Activated gamma-delta T cell treated with anti-CD3 and anti-CD28 coated beads, Interleukin-2, amount 50 U/mL, for 16 hours (primary cell): ENCODE data around the gene TRPM5.
A peak's percentile ranks its signal among the peaks of the same experiment; 100 is the strongest.
"Not testable (repeated sequence)": the region's sequence is repeated elsewhere in the genome, so short reads cannot be mapped to it uniquely, and the experiment has no call there.

Experiments
- DNase-seq: peaks from one replicate; pipeline ENCODE4 v3.0.0-alpha.2; 2020; ENCODE audit warnings: low read depth

TRPM5 gene

GRCh38 chr11:2443881-2444820 is at the start of gene TRPM5:
Gene TRPM5, minus strand, starts transcription at chr11:2444514. Its CDS starts 21,478 bp downstream, at chr11:2423036.
- peak; percentile 65 for DNase-seq

DNA sequence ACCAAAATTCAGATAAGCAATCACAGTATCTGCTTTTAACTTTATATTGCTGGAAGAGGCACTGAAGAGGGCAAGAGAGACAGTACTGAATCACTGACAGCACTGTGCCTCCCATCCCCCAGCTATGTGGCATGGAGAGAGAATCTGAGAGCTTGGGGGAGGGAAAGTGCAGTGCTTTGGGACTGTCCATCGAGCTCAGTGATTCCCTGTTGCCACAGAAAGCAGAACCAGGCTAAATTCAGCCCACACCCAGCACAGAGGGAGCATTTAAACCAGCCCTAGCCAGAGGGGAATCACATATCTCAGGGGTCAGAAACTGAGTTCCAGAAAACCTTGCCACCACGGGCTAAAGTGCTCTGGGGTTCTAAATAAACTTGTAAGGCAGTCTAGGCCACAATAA is 44.8 kb upstream of the TRPM5 start:
- no peak for DNase-seq

DNA sequence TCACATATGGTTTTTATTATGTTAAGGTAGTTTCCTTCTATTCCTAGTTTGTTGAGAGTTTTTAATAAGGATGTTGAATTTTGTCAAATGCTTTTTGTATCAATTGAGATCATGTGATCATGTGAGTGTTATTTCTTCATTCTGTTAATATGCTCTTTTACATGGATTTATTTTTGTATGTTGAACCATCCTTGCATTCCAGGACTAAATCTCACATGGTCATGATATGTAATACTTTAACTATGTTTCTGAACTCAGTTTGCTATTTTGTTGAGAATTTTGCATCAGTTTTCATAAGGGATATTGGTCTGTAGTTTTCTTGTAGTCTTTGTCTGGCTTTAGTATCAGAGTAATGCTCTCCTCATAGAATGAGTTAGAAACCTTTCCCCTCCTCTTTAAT is 43.7 kb upstream of the TRPM5 start:
- no peak for DNase-seq

DNA sequence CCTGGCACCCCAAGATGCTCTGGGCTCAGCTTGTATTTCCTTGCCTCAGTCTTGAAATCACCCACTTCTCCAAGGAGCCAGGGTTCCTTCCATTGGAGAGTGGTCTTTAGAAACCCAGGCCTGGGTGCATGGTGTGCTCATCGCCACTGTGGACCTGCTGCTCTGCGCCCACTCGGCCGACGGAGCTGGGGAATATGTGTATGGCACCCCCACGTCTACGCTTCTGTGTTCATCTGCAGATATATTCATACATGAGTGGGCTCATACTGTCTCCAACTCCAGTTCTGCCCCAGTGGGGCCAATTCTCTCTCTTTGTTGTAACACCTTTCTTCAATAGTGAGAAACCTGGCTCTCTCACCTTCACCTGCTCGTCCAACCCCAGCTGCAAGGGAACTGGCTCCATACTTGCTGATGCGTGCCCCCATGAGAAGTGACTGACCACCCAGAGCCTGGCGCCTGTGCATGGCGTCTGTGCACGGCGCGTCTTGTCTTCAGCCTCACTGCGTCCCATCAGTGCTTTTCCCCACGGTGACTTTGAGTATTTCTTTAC is 40.3 kb upstream of the TRPM5 start:
- no peak for DNase-seq

- no peak for DNase-seq
Observed at GRCh38 chr11:2483426-2483825, 39.1 kb upstream of the TRPM5 start.

DNA sequence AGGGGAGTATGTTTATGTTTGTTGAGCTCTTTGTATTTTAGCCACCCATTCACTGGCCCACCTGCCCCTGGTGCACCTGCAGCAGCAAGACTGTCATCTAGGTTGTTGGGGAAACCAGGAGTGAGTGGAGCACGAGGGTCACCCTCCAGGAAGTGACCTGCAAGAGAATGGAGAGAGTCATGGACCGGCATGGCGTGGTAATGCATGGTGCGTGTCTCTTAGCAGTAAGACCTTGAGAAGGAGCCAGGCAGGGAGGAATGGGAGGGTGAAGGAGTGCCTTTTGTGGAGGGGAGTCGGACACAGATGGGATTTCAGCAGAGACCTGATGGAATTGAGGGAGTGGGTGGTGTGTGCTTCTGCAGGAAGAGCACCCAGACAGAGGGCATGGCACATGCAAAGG is 38.4 kb upstream of the TRPM5 start:
- no peak for DNase-seq

DNA sequence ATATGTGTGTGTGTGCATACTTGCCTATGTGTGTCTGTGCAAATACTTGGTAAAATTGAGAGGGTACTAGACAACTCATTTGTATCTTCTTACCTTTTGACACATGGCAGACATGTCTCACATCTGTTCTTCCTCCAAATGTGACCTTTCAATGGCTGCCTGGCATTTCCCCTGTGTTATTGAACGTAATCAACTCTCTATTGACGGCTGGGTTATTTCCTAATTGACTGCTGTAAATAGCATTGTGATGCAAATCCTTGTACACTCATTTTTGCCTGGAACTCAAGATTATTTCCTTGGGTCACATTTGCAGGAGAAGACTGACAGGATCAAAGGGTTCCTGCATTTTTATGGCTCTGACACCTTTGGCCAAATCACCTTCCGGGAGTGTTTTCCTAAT is 37.9 kb upstream of the TRPM5 start:
- DNase-seq, result no peak

DNA sequence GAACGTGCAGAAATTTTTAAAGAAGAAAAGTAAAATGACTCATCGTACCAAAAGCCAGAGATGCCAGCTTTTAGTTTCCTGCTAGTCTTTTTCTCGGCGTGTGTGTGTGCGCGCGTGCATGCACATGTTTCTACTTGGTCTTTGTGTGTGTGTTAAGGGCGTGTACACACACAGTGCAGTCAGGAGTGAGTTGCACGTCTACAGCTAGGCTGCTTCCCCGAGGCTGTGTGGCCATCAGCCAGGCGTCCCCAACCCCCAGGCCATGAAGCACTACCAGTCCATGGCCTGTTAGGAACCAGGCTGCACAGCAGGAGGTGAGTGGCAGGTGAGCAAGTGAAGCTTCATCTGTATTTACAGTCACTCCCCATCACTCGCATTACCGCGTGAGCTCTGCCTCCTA is 36.9 kb upstream of the TRPM5 start:
- no peak for DNase-seq

- DNase-seq, result no peak
Observed at GRCh38 chr11:2480874-2481220, 36.5 kb upstream of the TRPM5 start.

GRCh38 chr11:2480067-2480873 is 36.0 kb upstream of the TRPM5 start:
- not testable (repeated sequence) for DNase-seq

- no peak for DNase-seq
Observed at GRCh38 chr11:2477936-2478335, 33.6 kb upstream of the TRPM5 start.

DNA sequence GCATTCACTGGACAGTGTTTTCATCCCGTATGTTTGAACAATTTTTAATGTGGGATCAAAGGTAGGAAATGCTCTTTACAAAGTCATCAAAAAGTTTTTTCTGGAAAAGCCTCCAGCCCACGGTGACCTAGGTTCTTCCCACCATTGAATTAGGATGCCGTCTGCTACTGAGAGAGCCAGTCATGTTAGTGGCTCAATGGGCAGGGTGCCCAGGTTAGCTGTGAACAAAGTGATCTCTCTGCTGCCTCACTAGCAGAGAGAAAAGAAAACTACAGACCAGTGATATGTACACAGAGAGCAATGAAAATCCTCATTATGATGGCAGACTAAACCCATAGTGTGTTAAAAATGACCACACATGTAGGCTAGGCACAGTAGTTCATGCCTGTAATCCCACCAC is 32.9 kb upstream of the TRPM5 start:
- no peak for DNase-seq

DNA sequence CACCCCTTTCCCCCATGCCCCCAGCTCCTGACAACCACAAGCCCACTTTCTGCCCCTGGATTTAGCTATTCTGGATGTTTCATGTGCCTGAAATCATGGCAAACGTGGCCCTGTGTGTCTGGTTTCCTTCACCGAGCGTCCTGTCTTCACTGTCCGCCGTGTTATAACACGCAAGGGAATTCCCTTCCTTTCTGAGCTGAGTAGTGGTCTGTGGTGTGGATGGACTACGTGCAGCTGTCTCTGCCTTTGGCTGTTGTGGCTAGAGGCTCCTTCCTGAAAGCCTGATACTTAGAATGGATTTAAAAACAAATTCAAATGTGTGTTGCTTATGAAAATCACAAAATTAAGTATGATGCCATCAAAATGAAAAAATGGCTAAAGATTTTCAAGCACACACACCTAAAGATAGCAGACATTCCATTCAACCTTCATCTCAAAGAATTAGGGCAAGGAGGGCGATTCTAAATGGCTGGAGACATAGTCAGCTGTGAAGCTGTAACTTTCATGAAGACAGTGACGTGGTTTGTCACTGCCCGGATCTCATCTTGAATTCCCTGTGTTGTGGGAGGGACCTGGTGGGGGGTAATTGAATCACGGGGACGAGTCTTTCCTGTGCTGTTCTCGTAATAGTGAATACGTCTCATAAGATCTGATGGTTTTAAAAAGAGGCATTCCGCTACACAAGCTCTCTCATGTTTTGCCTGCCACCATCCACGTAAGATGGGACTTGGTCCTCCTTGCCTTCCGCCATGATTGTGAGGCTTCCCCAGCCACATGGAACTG is 31.0 kb upstream of the TRPM5 start:
- DNase-seq, result no peak

- DNase-seq, result no peak
Observed at GRCh38 chr11:2474059-2474901, 30.0 kb upstream of the TRPM5 start.

DNA sequence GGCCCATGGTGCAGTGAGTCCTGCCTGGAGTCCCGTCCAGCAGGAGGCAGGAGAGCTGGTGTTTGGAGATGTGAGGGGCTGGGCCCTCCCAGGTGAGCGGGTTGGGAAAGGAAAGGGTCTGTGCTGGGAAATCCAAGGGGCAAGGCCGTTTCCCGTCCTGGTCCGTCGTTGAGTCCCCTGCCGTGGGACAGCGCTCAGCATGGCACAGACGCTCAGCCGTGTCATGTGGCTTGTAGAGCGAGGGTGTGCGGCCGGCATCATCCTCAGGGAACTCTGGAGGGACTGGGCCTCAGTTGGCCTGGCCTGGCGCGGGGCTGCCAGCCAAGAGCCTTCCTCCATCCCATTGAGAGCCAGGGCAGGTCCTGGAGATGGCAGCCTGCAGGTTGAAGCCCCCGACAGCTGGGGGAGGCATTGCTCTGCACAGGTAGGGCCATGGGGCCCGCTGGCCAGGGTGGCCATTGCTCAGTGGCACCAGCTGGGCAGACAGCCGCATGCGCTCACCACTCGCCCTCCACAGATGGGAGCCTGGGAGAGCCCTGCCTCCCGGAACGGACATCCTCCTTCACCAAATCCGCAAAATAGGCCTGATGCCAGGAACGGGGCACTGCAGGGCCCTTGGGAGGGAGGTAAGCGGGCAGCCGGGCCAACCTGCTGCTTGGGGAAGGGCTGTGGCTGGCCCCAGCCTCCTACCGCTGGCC is 29.2 kb upstream of the TRPM5 start:
- DNase-seq, result no peak

GRCh38 chr11:2472428-2473186 is 28.3 kb upstream of the TRPM5 start:
- DNase-seq, result no peak

DNA sequence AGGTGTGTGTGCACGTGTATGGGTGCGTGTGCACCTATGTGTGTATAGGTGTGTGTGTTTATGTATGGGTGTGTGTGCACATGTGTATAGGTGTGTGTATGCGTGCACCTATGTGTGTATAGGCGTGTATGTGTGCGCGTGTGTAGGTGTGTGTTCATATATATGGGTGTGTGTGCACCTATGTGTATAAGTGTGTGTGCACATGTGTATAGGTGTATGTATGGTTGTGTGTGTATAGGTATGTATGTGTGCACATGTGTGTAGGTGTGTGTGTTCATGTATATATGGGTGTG is 27.4 kb upstream of the TRPM5 start:
- DNase-seq, result no peak

DNA sequence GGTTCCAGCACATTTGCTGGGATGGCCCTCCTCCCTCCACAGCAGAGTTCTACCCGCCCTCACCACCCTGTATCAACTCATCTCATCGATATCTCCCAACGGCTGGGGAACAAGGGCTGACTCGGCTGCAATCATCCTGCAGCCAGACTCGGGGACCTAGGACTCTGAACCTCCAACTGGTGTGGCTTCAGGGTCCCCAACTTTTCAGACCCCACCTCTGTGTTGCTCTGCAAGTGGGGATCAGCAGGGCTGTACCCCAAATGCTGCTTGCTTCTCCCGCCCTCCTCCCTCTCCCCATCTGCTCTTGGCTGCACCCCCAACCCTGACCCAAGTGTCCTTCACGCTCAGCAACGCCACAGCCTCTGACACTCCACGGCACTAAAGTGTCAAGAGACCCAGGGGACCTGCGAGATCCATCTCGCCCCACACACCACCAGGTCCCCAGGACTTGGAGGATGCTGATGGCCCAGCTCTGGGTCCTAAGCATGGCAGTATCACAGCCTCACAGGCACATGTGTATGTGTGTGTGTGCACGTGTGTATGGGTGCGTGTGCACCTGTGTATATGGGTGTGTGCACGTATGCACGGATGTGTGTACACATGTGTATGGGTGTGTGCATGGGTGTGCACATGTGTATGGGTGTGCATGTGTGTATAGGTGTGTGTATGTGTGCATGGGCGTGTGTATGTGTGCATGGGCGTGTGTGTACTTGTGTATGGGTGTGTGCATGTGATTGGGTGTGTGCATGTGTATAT is 26.9 kb upstream of the TRPM5 start:
- no peak for DNase-seq

- DNase-seq, result no peak
Observed at GRCh38 chr11:2470495-2470894, 26.2 kb upstream of the TRPM5 start.
